ENCODE data around the gene IKZF4.

DNA sequence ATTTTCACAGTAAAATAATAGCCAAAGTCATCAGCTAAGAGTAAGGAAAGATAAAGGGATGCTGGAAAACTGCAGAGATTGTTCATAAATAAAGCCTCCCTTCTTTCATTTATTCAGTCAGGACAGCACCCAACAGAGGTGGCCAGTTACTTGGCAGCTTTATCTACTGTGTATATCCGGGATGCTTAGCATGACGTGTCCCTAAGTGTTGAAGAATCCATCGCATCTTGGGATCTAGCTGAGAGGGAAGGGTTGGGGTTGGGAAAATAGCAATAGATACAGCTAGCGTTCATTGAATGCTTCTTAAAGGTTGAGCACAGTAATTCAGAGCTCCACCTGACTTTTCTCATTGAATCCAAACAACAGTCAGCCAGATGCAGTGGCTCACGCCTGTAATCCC, 53.6 kb downstream of the IKZF4 start:
- TF ChIP-seq, protein P1, sequence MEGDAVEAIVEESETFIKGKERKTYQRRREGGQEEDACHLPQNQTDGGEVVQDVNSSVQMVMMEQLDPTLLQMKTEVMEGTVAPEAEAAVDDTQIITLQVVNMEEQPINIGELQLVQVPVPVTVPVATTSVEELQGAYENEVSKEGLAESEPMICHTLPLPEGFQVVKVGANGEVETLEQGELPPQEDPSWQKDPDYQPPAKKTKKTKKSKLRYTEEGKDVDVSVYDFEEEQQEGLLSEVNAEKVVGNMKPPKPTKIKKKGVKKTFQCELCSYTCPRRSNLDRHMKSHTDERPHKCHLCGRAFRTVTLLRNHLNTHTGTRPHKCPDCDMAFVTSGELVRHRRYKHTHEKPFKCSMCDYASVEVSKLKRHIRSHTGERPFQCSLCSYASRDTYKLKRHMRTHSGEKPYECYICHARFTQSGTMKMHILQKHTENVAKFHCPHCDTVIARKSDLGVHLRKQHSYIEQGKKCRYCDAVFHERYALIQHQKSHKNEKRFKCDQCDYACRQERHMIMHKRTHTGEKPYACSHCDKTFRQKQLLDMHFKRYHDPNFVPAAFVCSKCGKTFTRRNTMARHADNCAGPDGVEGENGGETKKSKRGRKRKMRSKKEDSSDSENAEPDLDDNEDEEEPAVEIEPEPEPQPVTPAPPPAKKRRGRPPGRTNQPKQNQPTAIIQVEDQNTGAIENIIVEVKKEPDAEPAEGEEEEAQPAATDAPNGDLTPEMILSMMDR (IDR thresholded peaks at IDR 0.05) = no peak
- TF ChIP-seq POLR2A (IDR thresholded peaks at IDR 0.05) = no peak

All from lower leg skin (tissue), 3 donors.